C4-2B (cell line): Measurements from ENCODE around the gene POGK.

Experiments used
- CTCF ChIP-seq: fragments of 450-650 bp; conservative IDR thresholded peaks from 2 replicates; pipeline ENCODE4 v1.5.1; 2017; ENCODE audit warnings: mild to moderate bottlenecking
- ZFX ChIP-seq: fragments of 450-650 bp; IDR thresholded peaks from 2 replicates; pipeline ENCODE4 v1.6.1; 2017

- TF ChIP-seq CTCF = no peak
- TF ChIP-seq ZFX = no peak
These were observed 65.9 kb downstream of the POGK start for GRCh38 chr1:166905136-166905535.
